Sigmoid colon (tissue), 7 donors: ENCODE results near the gene ANP32E. TPM values are rescaled to one million over a fixed set of nuclear protein-coding genes. Genes with fewer than 3 reads are reported as not detected.
A peak's percentile ranks its signal among the peaks of the same experiment; 100 is the strongest.
"Not testable (repeated sequence)": the region's sequence is repeated elsewhere in the genome, so short reads cannot be mapped to it uniquely, and the experiment has no call there.

Experiments used
- DNase-seq: peaks from one replicate; pipeline ENCODE4 v3.0.0-alpha.2; 2019
- H3K27ac ChIP-seq, 4 donors: fragments of 200-600 bp; sonication (generic); one replicate each; pipeline ENCODE4 v1.5.1; 2016 to 2019; ENCODE audit warnings: mild to moderate bottlenecking in 1 of 4
- H3K27me3 ChIP-seq, 3 donors: fragments of 200-600 bp; sonication (generic); one replicate each; pipeline ENCODE4 v1.5.1; 2019; ENCODE audit warnings: mild to moderate bottlenecking in 1 of 3
- H3K36me3 ChIP-seq, 4 donors: fragments of 200-600 bp; sonication (generic); one replicate each; pipeline ENCODE4 v1.5.1; 2016 to 2019
- H3K4me1 ChIP-seq, 4 donors: fragments of 200-600 bp; sonication (generic); one replicate each; pipeline ENCODE4 v1.5.1; 2017 to 2019
- H3K4me3 ChIP-seq, 4 donors: fragments of 200-600 bp; sonication (generic); one replicate each; pipeline ENCODE4 v1.5.1; 2017 to 2019; ENCODE audit warnings: mild to moderate bottlenecking in 2 of 4, moderate library complexity in 1 of 4
- H3K9me3 ChIP-seq, 4 donors: fragments of 200-600 bp in 3 of 4; sonication (generic) in 3 of 4; one replicate each; pipeline versions ENCODE4 v1.5.1 to v1.6.1; 2013 to 2019
- EP300 ChIP-seq, 4 donors: sonication (generic); formaldehyde crosslinking; IDR thresholded peaks; one replicate each; pipeline ENCODE4 v1.6.1; 2017; ENCODE audit warnings: antibody characterized with exemption in 4 of 4
- POLR2A ChIP-seq, 2 donors: fragments of 450-650 bp; IDR thresholded peaks; one replicate each; pipeline ENCODE4 v1.6.1; 2016; ENCODE audit warnings: antibody characterized with exemption in 2 of 2, mild to moderate bottlenecking in 2 of 2, moderate library complexity in 2 of 2
- POLR2AphosphoS5 ChIP-seq, 4 donors: sonication (generic); formaldehyde crosslinking; IDR thresholded peaks; one replicate each; pipeline ENCODE4 v1.6.1; 2017; ENCODE audit warnings: antibody characterized with exemption in 4 of 4
- WGBS, 2 donors: extraction: QIAGEN DNeasy Blood & Tissue Kit; methylation state at CpG; one replicate each; pipeline ENCODE4 v1.1.7; 2013; 5-methylcytosine and 5-hydroxymethylcytosine counted together
- intact Hi-C: fragments of 100-400 bp; cut with DNase I; formaldehyde crosslinking; loops from one replicate; pipeline ENCODE4 v1.15.1; 2023
- polyA plus RNA-seq, 3 donors: library from polyadenylated mRNA; stranded (reverse); fragments of 200-250 nt; gene quantifications; one replicate each; pipeline ENCODE4 v1.2.3, GENCODE V29; 2013
- total RNA-seq, 4 donors: library from RNA; depleted of rRNA; stranded (reverse); fragments of >200 nt; gene quantifications; one replicate each; pipeline ENCODE4 v1.1.0, GENCODE V29; 2016
- TF ChIP-seq, protein P1 (sequence below), 4 experiments: fragments of 450-650 bp in 3 of 4; fragments of 200-600 bp in 1 of 4; IDR thresholded peaks; one replicate each; pipeline ENCODE4 v1.5.1; 2016 to 2019; ENCODE audit warnings: antibody characterized with exemption in 4 of 4, mild to moderate bottlenecking in 3 of 4, moderate library complexity in 2 of 4
- donor health status: healthy with polysubstance abuse.
- donor health status: Bipolar disorder and iron deficiency.
- donor health status: healthy.

The ANP32E gene
- total and polyA plus RNA-seq, 7 donors: 11.4 to 32.6 (median 16.3) TPM

DNA sequence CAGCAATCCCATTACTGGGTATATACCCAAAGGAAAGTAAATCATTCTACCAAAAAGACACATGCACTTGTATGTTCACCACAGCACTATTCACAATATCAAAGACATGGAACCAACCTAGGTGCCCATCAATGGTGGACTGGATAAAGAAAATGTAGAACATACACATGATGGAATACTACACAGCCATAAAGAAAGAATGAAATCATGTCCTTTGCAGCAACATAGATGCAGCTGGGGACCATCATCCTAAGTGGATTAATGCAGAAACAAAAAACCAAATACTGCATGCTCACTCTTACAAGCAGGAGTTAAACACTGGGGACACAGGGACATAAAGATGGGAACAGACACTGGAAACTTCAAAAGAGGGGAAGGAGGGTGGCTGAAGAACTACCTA is 8.7 kb downstream of the ANP32E start:
- Histone ChIP-seq H3K36me3 (peaks cover 0 to 78% (median 13%) of the 10 kb centered on the region in 4 donors), H3K4me1 (no peaks in the 10 kb centered on the region), H3K4me3 (no peak overlapping the region), H3K9me3 (no peaks in the 10 kb centered on the region), H3K27me3 (no peaks in the 10 kb centered on the region), H3K27ac (no peak overlapping the region)
- no peak for TF ChIP-seq POLR2A (IDR thresholded peaks at IDR 0.05)
- TF ChIP-seq, protein P1, sequence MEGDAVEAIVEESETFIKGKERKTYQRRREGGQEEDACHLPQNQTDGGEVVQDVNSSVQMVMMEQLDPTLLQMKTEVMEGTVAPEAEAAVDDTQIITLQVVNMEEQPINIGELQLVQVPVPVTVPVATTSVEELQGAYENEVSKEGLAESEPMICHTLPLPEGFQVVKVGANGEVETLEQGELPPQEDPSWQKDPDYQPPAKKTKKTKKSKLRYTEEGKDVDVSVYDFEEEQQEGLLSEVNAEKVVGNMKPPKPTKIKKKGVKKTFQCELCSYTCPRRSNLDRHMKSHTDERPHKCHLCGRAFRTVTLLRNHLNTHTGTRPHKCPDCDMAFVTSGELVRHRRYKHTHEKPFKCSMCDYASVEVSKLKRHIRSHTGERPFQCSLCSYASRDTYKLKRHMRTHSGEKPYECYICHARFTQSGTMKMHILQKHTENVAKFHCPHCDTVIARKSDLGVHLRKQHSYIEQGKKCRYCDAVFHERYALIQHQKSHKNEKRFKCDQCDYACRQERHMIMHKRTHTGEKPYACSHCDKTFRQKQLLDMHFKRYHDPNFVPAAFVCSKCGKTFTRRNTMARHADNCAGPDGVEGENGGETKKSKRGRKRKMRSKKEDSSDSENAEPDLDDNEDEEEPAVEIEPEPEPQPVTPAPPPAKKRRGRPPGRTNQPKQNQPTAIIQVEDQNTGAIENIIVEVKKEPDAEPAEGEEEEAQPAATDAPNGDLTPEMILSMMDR (IDR thresholded peaks at IDR 0.05): no peak
- no peak for TF ChIP-seq POLR2AphosphoS5 (IDR thresholded peaks at IDR 0.05)
- TF ChIP-seq EP300 (IDR thresholded peaks at IDR 0.05): no peak
- intact Hi-C loops: no loop called here
- DNase-seq: no peak

DNA sequence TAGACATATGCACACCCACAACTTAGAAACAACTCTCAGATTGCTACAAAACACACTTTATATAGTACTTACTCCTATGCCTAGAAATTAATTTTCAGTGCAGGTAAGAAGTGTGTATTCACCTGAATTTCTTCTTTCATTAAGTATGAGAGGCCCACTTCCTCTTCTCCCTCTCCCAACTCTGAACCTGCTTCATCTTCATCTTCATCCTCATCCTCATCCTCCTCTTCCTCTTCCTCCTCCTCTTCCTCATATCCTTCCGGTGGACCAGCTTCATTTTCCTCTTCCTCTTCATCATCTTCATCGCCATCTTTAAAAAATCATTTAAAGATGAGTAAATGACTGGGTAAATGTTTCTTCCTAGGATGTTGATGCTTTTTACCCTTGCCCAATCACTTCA is 9.4 kb downstream of the ANP32E start:
- no peak for DNase-seq
- WGBS, 2 donors: 80 to 95% methylated on average over 2 of the region's 2 CpGs
- Histone ChIP-seq H3K27ac (no peak overlapping the region), H3K4me3 (no peak overlapping the region), H3K27me3 (no peaks in the 10 kb centered on the region), H3K36me3 (peaks cover 0 to 81% (median 13%) of the 10 kb centered on the region in 4 donors), H3K4me1 (no peaks in the 10 kb centered on the region), H3K9me3 (no peaks in the 10 kb centered on the region)
- no peak for TF ChIP-seq POLR2AphosphoS5 (IDR thresholded peaks at IDR 0.05)
- no peak for TF ChIP-seq POLR2A (IDR thresholded peaks at IDR 0.05)
- TF ChIP-seq EP300 (IDR thresholded peaks at IDR 0.05): no peak
- TF ChIP-seq, protein P1 (IDR thresholded peaks at IDR 0.05): no peak
- intact Hi-C loops: no loop called here

DNA sequence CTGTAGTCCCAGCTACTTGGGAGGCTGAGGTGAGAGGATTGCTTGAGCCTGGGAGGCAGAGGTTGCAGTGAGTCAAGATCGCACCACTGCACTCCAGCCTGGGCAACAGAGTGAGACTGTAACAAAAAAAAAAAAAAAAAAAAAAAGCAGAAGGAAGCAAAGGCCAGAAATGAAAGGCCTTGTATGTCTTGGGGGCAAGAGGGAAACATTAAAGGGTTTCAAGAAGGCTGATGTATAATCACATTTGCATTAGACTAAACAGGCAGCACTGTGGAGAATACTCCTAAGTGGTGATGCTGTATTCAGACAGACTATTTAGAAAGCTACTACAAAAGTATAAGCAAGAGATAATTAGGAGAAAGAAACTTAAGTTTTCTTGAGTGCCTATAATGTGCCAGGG is 10.4 kb downstream of the ANP32E start:
- Histone ChIP-seq H3K4me3 (no peak overlapping the region), H3K9me3 (no peaks in the 10 kb centered on the region), H3K4me1 (no peaks in the 10 kb centered on the region), H3K27me3 (no peaks in the 10 kb centered on the region), H3K36me3 (peaks cover 0 to 83% (median 13%) of the 10 kb centered on the region in 4 donors), H3K27ac (no peak overlapping the region)
- TF ChIP-seq EP300 (IDR thresholded peaks at IDR 0.05) (no peak), POLR2AphosphoS5 (IDR thresholded peaks at IDR 0.05) (no peak), POLR2A (IDR thresholded peaks at IDR 0.05) (no peak)
- TF ChIP-seq, protein P1 (IDR thresholded peaks at IDR 0.05): no peak
- no peak for DNase-seq
- intact Hi-C loops: no loop called here
- 79 to 100% methylated on average over 1 of the region's 1 CpG for WGBS, 2 donors

DNA sequence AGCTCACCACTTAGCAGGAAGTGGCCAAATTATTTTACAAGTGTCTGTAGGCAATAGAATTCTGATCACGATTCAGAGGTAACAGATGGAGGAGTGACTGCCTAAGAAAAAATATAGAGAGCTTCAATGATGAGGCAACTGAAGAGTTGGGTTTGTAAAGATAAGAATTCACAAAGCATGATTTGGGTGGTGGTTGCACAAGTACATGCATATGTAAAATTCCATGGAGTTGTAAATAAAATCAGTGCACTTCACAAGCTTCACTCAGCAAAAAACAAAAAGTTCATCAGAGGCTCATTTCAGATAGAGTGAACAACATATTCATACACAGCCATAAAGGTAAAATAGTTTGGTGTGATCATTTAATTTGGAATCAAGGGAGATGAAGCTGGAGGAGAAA is 10.9 kb downstream of the ANP32E start:
- WGBS, 2 donors: 41 to 72% methylated on average over 1 of the region's 1 CpG
- Histone ChIP-seq H3K4me3 (no peak overlapping the region), H3K9me3 (no peaks in the 10 kb centered on the region), H3K27me3 (no peaks in the 10 kb centered on the region), H3K4me1 (no peaks in the 10 kb centered on the region), H3K36me3 (peaks cover 0 to 87% (median 13%) of the 10 kb centered on the region in 4 donors), H3K27ac (no peak overlapping the region)
- TF ChIP-seq POLR2A (IDR thresholded peaks at IDR 0.05) (no peak), POLR2AphosphoS5 (IDR thresholded peaks at IDR 0.05) (no peak), EP300 (IDR thresholded peaks at IDR 0.05) (no peak)
- TF ChIP-seq, protein P1 (IDR thresholded peaks at IDR 0.05): no peak
- DNase-seq: no peak
- intact Hi-C loops: no loop called here

DNA sequence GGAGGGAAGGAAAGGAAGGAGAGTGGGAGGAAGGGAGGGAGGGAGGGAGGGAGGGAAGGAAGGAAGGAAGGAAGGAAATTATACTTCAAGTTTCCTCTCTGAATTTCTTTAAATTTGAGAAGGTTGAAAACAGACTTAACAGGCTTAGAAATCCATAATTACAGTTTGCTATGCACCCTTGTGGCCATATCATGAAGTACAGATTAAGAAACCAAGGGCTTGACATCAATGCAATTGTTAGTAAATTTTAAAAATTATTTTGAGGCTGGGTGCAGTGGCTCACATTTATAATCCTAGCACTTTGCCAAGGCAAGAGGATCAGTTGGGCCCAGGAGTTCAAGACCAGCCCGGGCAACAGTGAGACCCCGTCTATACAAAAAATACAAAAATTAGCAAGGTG is 14.4 kb downstream of the ANP32E start:
- 87 to 92% methylated on average over 2 of the region's 2 CpGs for WGBS, 2 donors
- TF ChIP-seq, protein P1 (IDR thresholded peaks at IDR 0.05): peak in 2 of 4 experiments; percentile 11 to 41
- TF ChIP-seq POLR2A (IDR thresholded peaks at IDR 0.05): no peak
- no peak for TF ChIP-seq POLR2AphosphoS5 (IDR thresholded peaks at IDR 0.05)
- no peak for TF ChIP-seq EP300 (IDR thresholded peaks at IDR 0.05)
- Histone ChIP-seq H3K36me3 (peaks cover 0 to 65% (median 12%) of the 10 kb centered on the region in 4 donors), H3K27ac (no peak overlapping the region), H3K4me1 (no peaks in the 10 kb centered on the region), H3K9me3 (no peaks in the 10 kb centered on the region), H3K4me3 (no peak overlapping the region), H3K27me3 (no peaks in the 10 kb centered on the region)
- no peak for DNase-seq
- intact Hi-C loops: no loop called here

DNA sequence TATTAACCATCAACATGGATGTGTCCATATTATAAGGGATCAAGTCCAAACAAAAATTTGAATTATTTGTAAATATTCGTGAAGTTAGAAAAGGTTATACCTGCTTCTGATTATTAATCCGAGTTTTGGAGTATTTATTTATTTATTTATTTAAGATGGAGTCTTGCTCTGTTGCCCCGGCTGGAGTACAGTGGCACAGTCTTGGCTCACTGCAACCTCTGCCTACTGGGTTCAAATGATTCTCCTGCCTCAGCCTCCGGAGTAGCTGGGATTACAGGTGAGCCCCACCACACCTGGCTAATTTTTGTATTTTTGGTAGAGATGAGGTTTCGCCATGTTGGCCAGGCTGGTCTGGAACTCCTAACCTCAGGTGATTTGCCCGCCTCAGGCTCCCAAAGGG is 20.1 kb downstream of the ANP32E start:
- H3K27me3 ChIP-seq, H3K9me3 ChIP-seq, H3K4me1 ChIP-seq, H3K4me3 ChIP-seq, intact Hi-C loops, H3K27ac ChIP-seq, DNase-seq: not testable (repeated sequence)
- peaks cover 0 to 19% (median 0%) of the 10 kb centered on the region in 4 donors for H3K36me3 ChIP-seq
- WGBS, 2 donors: 93 to 96% methylated on average over 6 of the region's 6 CpGs

DNA sequence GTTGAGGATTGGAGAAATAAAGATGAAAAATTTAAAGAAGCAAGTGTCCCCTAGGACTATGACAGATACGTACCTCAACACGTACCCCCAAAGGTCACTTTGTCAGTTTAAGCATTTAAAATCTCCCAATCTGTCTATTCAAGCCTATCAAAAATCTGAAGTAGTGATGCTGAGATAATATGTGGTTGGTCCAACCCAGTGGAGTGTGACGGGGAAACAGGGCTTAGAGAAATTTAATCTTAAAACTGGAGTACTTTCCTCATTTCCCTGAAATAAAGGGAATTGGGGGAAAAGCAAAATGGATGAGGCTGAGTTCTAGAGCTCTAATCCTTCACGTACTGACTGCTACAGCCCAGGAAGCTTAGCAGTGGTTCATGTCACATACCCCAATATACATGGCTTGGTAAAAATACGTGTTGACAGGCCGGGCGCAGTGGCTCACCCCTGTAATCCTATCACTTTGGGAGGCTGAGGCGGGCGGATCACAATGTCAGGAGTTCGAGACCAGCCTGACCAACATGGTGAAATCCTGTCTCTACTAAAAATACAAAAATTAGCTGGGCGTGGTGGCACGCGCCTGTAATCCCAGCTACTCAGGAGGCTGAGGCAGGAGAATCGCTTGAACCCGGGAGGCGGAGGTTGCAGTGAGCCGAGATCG is 21.7 kb downstream of the ANP32E start:
- 75 to 89% methylated on average over 18 of the region's 18 CpGs for WGBS, 2 donors
- not testable (repeated sequence) for H3K36me3 ChIP-seq, DNase-seq, H3K27me3 ChIP-seq, H3K4me1 ChIP-seq, H3K9me3 ChIP-seq
- intact Hi-C loops: loop anchor here (5.0 kb wide), 1 partner anchor 53 kb away; the partner anchor contains the start of gene APH1A
- Histone ChIP-seq H3K4me3 (peak overlapping the region; percentile 26 to 51 (median 44)), H3K27ac (peak overlapping the region; percentile 82 to 86 (median 83))
